NCI-H2196 (cell line): ENCODE results near the gene SLK.
A peak's percentile ranks its signal among the peaks of the same experiment; 100 is the strongest.

Experiments
- DNase-seq: peaks from one replicate; lab custom pipeline; 2025; ENCODE audit not compliant: unreplicated experiment; lab: John Stamatoyannopoulos, UW

The SLK gene

GRCh38 chr10:103966671-103967447 lies at the start of gene SLK:
Gene SLK (plus strand): TSS chr10:103967140. CDS start chr10:103967746, 606 bp downstream.
- DNase-seq: peak; percentile 66

GRCh38 chr10:103917302-103918052 lies 49.5 kb upstream of the SLK start:
- DNase-seq: no peak

- peak; percentile 87 for DNase-seq
These were observed 48.7 kb upstream of the SLK start, which contains the start of gene STN1 for GRCh38 chr10:103918053-103918846. Gene STN1 (minus strand): TSS chr10:103918184. CDS start chr10:103917594, 590 bp downstream.

- no peak for DNase-seq
These were observed 47.3 kb upstream of the SLK start for GRCh38 chr10:103919648-103920025.

GRCh38 chr10:103921248-103921647 lies 45.7 kb upstream of the SLK start:
- DNase-seq: no peak

GRCh38 chr10:103921750-103922195 lies 45.2 kb upstream of the SLK start:
- DNase-seq: no peak

GRCh38 chr10:103922659-103923058 lies 44.3 kb upstream of the SLK start:
- DNase-seq: no peak

- DNase-seq: no peak
These were observed 43.4 kb upstream of the SLK start for GRCh38 chr10:103923502-103923901.

- DNase-seq: no peak
These were observed 41.3 kb upstream of the SLK start for GRCh38 chr10:103925591-103925990.

GRCh38 chr10:103926722-103927319 lies 40.1 kb upstream of the SLK start:
- DNase-seq: no peak

GRCh38 chr10:103928784-103929183 lies 38.2 kb upstream of the SLK start:
- DNase-seq: no peak

GRCh38 chr10:103929381-103929921 lies 37.5 kb upstream of the SLK start:
- no peak for DNase-seq

- DNase-seq: no peak
These were observed 36.5 kb upstream of the SLK start for GRCh38 chr10:103930449-103930848.

- no peak for DNase-seq
These were observed 36.1 kb upstream of the SLK start for GRCh38 chr10:103930881-103931280.

- DNase-seq: no peak
These were observed 35.3 kb upstream of the SLK start for GRCh38 chr10:103931603-103932002.

- DNase-seq: no peak
These were observed 34.7 kb upstream of the SLK start for GRCh38 chr10:103932271-103932670.

- DNase-seq: no peak
These were observed 34.0 kb upstream of the SLK start for GRCh38 chr10:103932971-103933370.

- no peak for DNase-seq
These were observed 33.3 kb upstream of the SLK start for GRCh38 chr10:103933557-103934121.

- no peak for DNase-seq
These were observed 32.6 kb upstream of the SLK start for GRCh38 chr10:103934308-103934707.

- DNase-seq: no peak
These were observed 30.9 kb upstream of the SLK start for GRCh38 chr10:103936022-103936421.
